ENCODE data around the gene B4GALNT3.
A peak's percentile ranks its signal among the peaks of the same experiment; 100 is the strongest.

B4GALNT3 gene

DNA sequence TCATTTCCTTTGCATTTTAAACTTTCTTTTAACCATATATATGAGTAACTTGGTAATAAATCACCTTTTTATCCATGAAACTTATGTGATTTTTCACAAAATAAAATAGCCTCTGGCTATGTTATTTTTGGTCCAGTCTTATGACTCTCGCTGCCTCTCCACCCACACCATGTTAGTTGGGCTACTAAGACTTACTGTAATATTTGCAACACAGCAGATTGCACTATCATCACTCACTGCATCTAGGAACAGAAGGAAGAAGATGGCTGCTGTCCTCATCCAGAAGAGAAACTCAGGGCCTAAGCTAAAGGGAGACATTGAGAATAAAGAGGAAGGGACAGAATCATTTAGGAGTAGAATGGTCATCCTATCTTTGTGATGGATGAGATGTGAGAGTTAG lies 12.6 kb upstream of the B4GALNT3 start:
- TF ChIP-seq, protein P1, sequence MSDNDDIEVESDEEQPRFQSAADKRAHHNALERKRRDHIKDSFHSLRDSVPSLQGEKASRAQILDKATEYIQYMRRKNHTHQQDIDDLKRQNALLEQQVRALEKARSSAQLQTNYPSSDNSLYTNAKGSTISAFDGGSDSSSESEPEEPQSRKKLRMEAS (IDR thresholded peaks at IDR 0.05; ENCODE audit: low read depth, low read length), result no peak
- TF ChIP-seq POLR2A (IDR thresholded peaks at IDR 0.05; ENCODE audit: extremely low read depth, insufficient read length) (no peak), CTCF (IDR thresholded peaks at IDR 0.05; ENCODE audit: low read depth, low read length) (no peak)
- no peak for DNase-seq (ENCODE audit: low read depth)
- H3K4me3 ChIP-seq (ENCODE audit: low read depth, low read length), result no peak overlapping the region

GRCh38 chr12:449203-449602 lies 10.5 kb upstream of the B4GALNT3 start:
- TF ChIP-seq MYC (IDR thresholded peaks at IDR 0.05; ENCODE audit: low read depth, low read length) (no peak), POLR2A (IDR thresholded peaks at IDR 0.05; ENCODE audit: extremely low read depth, insufficient read length) (no peak), CTCF (IDR thresholded peaks at IDR 0.05; ENCODE audit: low read depth, low read length) (no peak)
- TF ChIP-seq, protein P1 (IDR thresholded peaks at IDR 0.05; ENCODE audit: low read depth, low read length), result no peak

GRCh38 chr12:450438-450837 lies 9.3 kb upstream of the B4GALNT3 start:
- no peak for DNase-seq (ENCODE audit: low read depth)
- TF ChIP-seq CTCF (IDR thresholded peaks at IDR 0.05; ENCODE audit: low read depth, low read length) (no peak), MYC (IDR thresholded peaks at IDR 0.05; ENCODE audit: low read depth, low read length) (no peak)
- TF ChIP-seq, protein P1 (IDR thresholded peaks at IDR 0.05; ENCODE audit: low read depth, low read length), result no peak
- no peak overlapping the region for H3K4me3 ChIP-seq (ENCODE audit: low read depth, low read length)

More at GRCh38 chr12:449203-449602, 10.5 kb upstream of the B4GALNT3 start:
- no peak overlapping the region for H3K4me3 ChIP-seq (ENCODE audit: low read depth, low read length)
- no peak for DNase-seq (ENCODE audit: low read depth)

GRCh38 chr12:452667-453210 lies 7.0 kb upstream of the B4GALNT3 start:
- no peak overlapping the region for H3K4me3 ChIP-seq (ENCODE audit: low read depth, low read length)
- DNase-seq (ENCODE audit: low read depth), result peak; percentile 48
- TF ChIP-seq, protein P1 (IDR thresholded peaks at IDR 0.05; ENCODE audit: low read depth, low read length), result no peak
- no peak for TF ChIP-seq MYC (IDR thresholded peaks at IDR 0.05; ENCODE audit: low read depth, low read length)
- no peak for TF ChIP-seq POLR2A (IDR thresholded peaks at IDR 0.05; ENCODE audit: extremely low read depth, insufficient read length)
- TF ChIP-seq CTCF (IDR thresholded peaks at IDR 0.05; ENCODE audit: low read depth, low read length), result peak; percentile 41

GRCh38 chr12:454833-455232 lies 4.9 kb upstream of the B4GALNT3 start:
- TF ChIP-seq, protein P1 (IDR thresholded peaks at IDR 0.05; ENCODE audit: low read depth, low read length), result no peak
- TF ChIP-seq POLR2A (IDR thresholded peaks at IDR 0.05; ENCODE audit: extremely low read depth, insufficient read length) (no peak), MYC (IDR thresholded peaks at IDR 0.05; ENCODE audit: low read depth, low read length) (no peak), CTCF (IDR thresholded peaks at IDR 0.05; ENCODE audit: low read depth, low read length) (no peak)
- no peak for DNase-seq (ENCODE audit: low read depth)

More at GRCh38 chr12:454833-455232, 4.9 kb upstream of the B4GALNT3 start:
- H3K4me3 ChIP-seq (ENCODE audit: low read depth, low read length), result no peak overlapping the region

Measured in NB4 (cell line).